Transverse colon (tissue), 4 donors: ENCODE results near the gene CYP46A1. TPM values are rescaled to one million over a fixed set of nuclear protein-coding genes. Genes with fewer than 3 reads are reported as not detected.

Experiments used
- DNase-seq: peaks from one replicate; pipeline ENCODE4 v3.0.0-alpha.2; 2019
- H3K27ac ChIP-seq, 4 donors: fragments of 200-600 bp; sonication (generic); 2 replicates each; pipeline ENCODE4 v1.5.1; 2016 to 2018; ENCODE audit warnings: inconsistent platforms in 4 of 4
- H3K27me3 ChIP-seq: fragments of 200-600 bp; sonication (generic); 2 replicates; pipeline ENCODE4 v1.5.1; 2017; ENCODE audit warnings: inconsistent platforms
- H3K36me3 ChIP-seq, 4 donors: fragments of 200-600 bp; sonication (generic); 2 replicates each; pipeline ENCODE4 v1.5.1; 2017 to 2019; ENCODE audit warnings: inconsistent platforms in 4 of 4
- H3K4me1 ChIP-seq, 4 donors: fragments of 200-600 bp; sonication (generic); 2 replicates each; pipeline ENCODE4 v1.5.1; 2017 to 2020; ENCODE audit warnings: inconsistent platforms in 4 of 4
- H3K4me3 ChIP-seq, 4 donors: fragments of 200-600 bp; sonication (generic); 1 replicate in 1 of 4; 2 replicates in 3 of 4; pipeline versions ENCODE4 v1.5.1 to v1.6.1; 2017 to 2019; ENCODE audit warnings: inconsistent platforms in 4 of 4
- H3K9me3 ChIP-seq, 2 donors: fragments of 200-600 bp; sonication (generic); 2 replicates each; pipeline ENCODE4 v1.5.1; 2017 to 2019; ENCODE audit warnings: inconsistent platforms in 2 of 2
- EP300 ChIP-seq: sonication (generic); formaldehyde crosslinking; IDR thresholded peaks from one replicate; pipeline ENCODE4 v1.6.1; 2017; ENCODE audit warnings: antibody characterized with exemption, low read depth
- POLR2A ChIP-seq: fragments of 450-650 bp; IDR thresholded peaks from one replicate; pipeline ENCODE4 v1.6.1; 2016; ENCODE audit warnings: antibody characterized with exemption, mild to moderate bottlenecking, moderate library complexity
- POLR2AphosphoS5 ChIP-seq, 3 donors: sonication (generic); formaldehyde crosslinking; IDR thresholded peaks; one replicate each; pipeline ENCODE4 v1.6.1; 2016; ENCODE audit warnings: antibody characterized with exemption in 3 of 3
- WGBS, 2 donors: methylation state at CpG; one replicate each; pipeline ENCODE4 v1.1.5; 2018; ENCODE audit warnings: low coverage in 1 of 2; 5-methylcytosine and 5-hydroxymethylcytosine counted together
- in situ Hi-C, 4 donors: fragments of 200-750 bp; cut with MboI; loops; one replicate each; pipeline versions ENCODE4 v1.15.0 to v1.15.1; 2017; ENCODE audit warnings: low sequenced_read_pairs in 3 of 4, low pct_ligation_motif_present in 1 of 4, low pct_unique_long_range_greater_than_20kb in 1 of 4
- intact Hi-C: fragments of 100-400 bp; cut with DNase I; formaldehyde crosslinking; loops from one replicate; pipeline ENCODE4 v1.15.1; 2023; ENCODE audit warnings: low total_unique reads
- total RNA-seq, 4 donors: library from RNA; depleted of rRNA; stranded (reverse); fragments of >200 nt; gene quantifications; one replicate each; pipeline ENCODE4 v1.1.0, GENCODE V29; 2016
- TF ChIP-seq, protein P1 (sequence below), 5 experiments: fragments of 200-600 bp in 3 of 5; fragments of 450-650 bp in 2 of 5; sonication (generic) in 3 of 5; IDR thresholded peaks; 1 replicate in 2 of 5; 2 replicates in 3 of 5; pipeline ENCODE4 v1.5.1; 2016 to 2017; ENCODE audit warnings: antibody characterized with exemption in 5 of 5, inconsistent platforms in 3 of 5, mild to moderate bottlenecking in 2 of 5, moderate library complexity in 1 of 5

Gene CYP46A1
- total RNA-seq, 4 donors from 2014 or later = 0.27 to 0.75 (median 0.52) TPM

DNA sequence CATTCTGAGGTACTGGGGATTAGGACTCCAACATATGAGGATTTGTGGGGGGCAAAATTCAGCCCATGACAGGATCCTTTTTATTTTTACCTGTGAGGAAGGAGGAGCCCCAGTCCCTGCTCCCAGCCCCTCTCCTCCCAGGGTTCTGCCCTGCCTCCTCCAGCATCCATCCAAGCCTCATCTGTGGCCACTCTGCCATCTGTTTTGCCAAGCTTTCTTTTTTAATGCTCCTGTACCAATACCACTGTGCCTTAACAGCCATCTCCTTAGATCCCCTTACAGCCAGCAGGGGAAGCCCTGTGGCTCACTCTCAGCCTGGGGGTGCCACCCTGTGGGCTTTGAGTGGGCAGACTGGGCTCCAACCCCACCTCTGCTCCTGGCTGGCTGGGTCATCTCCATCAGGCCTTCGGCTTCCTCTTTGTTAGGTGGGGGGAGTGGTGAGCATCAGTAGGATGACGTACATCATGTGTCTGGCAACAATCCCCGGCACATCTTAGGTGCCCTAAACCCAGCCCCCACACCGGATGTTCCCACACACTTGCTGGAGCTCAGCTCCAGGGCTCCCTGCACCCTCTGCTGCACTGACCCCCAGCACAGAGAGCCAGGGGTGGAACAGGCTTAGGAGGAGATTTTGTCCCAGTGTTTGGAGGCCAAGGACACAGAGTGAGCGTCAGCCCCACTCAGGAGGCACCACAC is 40.2 kb downstream of the CYP46A1 start:
- Histone ChIP-seq H3K27me3 (no peaks in the 10 kb centered on the region), H3K4me1 (no peaks in the 10 kb centered on the region), H3K36me3 (no peaks in the 10 kb centered on the region), H3K27ac (no peak overlapping the region), H3K9me3 (no peaks in the 10 kb centered on the region), H3K4me3 (no peak overlapping the region)
- 65% methylated on average over 5 of the region's 5 CpGs; no CpG with 5 or more reads in 1 of the 2 donors for WGBS, 2 donors
- in situ Hi-C loops (loop anchor here in 2 of 4 donors (10.0 kb wide), 1 partner anchor 160 kb away; no protein-coding TSS in a partner anchor), intact Hi-C loops (no loop called here)
- no peak for DNase-seq
- TF ChIP-seq EP300 (no peak), POLR2AphosphoS5 (IDR thresholded peaks at IDR 0.05) (no peak), POLR2A (no peak)
- TF ChIP-seq, protein P1, sequence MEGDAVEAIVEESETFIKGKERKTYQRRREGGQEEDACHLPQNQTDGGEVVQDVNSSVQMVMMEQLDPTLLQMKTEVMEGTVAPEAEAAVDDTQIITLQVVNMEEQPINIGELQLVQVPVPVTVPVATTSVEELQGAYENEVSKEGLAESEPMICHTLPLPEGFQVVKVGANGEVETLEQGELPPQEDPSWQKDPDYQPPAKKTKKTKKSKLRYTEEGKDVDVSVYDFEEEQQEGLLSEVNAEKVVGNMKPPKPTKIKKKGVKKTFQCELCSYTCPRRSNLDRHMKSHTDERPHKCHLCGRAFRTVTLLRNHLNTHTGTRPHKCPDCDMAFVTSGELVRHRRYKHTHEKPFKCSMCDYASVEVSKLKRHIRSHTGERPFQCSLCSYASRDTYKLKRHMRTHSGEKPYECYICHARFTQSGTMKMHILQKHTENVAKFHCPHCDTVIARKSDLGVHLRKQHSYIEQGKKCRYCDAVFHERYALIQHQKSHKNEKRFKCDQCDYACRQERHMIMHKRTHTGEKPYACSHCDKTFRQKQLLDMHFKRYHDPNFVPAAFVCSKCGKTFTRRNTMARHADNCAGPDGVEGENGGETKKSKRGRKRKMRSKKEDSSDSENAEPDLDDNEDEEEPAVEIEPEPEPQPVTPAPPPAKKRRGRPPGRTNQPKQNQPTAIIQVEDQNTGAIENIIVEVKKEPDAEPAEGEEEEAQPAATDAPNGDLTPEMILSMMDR (IDR thresholded peaks at IDR 0.05) = no peak

DNA sequence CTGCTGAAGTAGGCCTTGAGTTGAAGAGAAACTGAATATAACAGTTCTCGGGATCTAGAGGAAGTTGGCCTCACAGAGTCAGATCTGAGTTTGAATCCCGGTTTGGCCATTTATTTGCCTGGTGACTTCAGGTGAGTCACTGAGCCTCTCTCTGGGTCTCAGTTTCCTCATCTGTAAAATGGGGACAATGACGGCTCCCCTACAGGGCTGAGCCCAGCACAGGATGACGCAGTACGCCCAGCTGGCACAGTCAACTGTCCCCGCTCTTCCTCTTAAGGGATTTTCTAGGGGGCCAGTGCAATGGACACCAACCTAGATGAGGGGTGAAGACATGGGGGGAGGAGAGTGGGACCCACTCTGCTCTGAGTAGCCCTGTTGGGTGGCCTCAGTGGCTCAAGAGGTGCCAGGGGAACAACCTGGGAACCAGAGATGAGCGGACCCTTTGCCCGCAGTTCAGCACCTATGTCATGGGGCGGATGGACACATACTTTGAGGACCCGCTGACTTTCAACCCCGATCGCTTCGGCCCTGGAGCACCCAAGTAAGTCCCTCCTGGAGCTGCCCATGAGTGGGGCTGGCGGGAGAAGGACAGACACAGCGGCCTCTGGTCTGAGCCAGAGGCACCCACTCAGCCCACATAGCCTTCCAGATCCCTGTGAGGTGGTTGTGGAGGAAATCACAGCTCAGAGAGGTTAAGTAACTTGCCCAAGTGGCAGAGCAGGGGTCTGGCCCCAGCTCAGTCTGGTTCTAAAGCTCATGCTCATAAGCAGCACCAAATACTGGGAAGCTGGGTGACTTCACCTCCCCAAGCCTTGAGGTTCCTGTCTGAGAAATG is 41.1 kb downstream of the CYP46A1 start:
- DNase-seq = no peak
- peaks cover 0 to 6% (median 3%) of the 10 kb centered on the region in 4 donors for H3K4me1 ChIP-seq
- intact Hi-C loops = no loop called here

DNA sequence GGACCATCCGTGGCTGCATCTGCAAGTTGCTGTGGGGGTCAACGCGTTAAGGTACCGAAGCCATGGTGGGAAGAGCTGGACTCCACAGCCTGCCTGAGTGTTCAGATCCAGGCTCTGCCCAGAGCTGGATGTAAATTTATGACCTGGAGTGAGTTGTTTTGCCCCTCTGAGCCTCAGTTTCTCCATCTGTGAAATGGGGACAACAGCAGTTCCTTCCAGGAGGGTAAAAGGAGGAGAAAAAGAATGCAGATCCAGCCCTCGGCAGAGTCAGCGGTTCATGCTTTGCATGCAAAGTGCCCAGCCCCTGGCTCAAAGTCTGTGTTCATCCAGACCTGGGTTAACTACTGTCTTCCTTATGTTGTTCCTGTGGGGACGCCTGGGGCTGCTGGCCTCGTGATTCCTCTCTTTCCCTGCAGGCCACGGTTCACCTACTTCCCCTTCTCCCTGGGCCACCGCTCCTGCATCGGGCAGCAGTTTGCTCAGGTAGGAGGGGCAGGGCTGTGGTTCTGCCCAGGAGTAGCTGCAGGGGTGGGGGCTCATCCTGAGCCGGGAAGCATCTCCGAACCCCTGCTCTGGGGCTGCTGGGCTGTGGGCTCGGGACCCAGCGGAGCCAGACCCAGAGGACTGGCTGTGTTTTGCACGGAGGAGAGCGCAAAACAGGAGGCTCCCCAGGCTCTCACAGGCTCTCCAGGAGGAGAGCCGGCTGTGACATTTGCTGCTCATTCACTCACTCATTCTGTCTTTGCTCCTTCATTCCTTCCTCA is 41.9 kb downstream of the CYP46A1 start:
- H3K27ac ChIP-seq = no peak overlapping the region
- H3K27me3 ChIP-seq = peaks cover 9% of the 10 kb centered on the region
- intact Hi-C loops (no loop called here), in situ Hi-C loops (loop anchor here in 3 of 4 donors (5.0 to 10.0 kb wide), 2 partner anchors 159 to 161 kb away; no protein-coding TSS in a partner anchor)
- no peak overlapping the region for H3K4me3 ChIP-seq
- peaks cover 5 to 12% (median 10%) of the 10 kb centered on the region in 4 donors for H3K4me1 ChIP-seq
- 32 to 59% methylated on average over 7 to 17 of the region's 18 CpGs for WGBS, 2 donors
- no peak for DNase-seq
- TF ChIP-seq, protein P1 (IDR thresholded peaks at IDR 0.05) = no peak
- TF ChIP-seq EP300 = no peak
- TF ChIP-seq POLR2AphosphoS5 (IDR thresholded peaks at IDR 0.05) = no peak
- no peak for TF ChIP-seq POLR2A
- H3K36me3 ChIP-seq = no peaks in the 10 kb centered on the region
- H3K9me3 ChIP-seq = no peaks in the 10 kb centered on the region

More for the DNA sequence above, 41.1 kb downstream of the CYP46A1 start:
- no peak overlapping the region for H3K4me3 ChIP-seq
- H3K27ac ChIP-seq = no peak overlapping the region
- in situ Hi-C loops = loop anchor here in 3 of 4 donors (5.0 to 10.0 kb wide), 2 partner anchors 160 to 162 kb away; no protein-coding TSS in a partner anchor
- 92 to 93% methylated on average over 2 to 15 of the region's 15 CpGs for WGBS, 2 donors
- H3K36me3 ChIP-seq = no peaks in the 10 kb centered on the region
- no peak for TF ChIP-seq EP300
- TF ChIP-seq POLR2A = no peak
- no peak for TF ChIP-seq POLR2AphosphoS5 (IDR thresholded peaks at IDR 0.05)
- TF ChIP-seq, protein P1 (IDR thresholded peaks at IDR 0.05) = no peak
- H3K9me3 ChIP-seq = no peaks in the 10 kb centered on the region
- H3K27me3 ChIP-seq = peaks cover 2% of the 10 kb centered on the region
